Measurements from ENCODE around the gene RELN.
"Not testable (repeated sequence)": the region's sequence is repeated elsewhere in the genome, so short reads cannot be mapped to it uniquely, and the experiment has no call there.

Gene RELN

GRCh38 chr7:103824251-103824650 is 165.2 kb downstream of the RELN start:
- no peak for DNase-seq

- no peak for DNase-seq
These were observed 166.4 kb downstream of the RELN start for GRCh38 chr7:103823084-103823483.

- no peak for DNase-seq
These were observed 168.4 kb downstream of the RELN start for GRCh38 chr7:103821092-103821491.

GRCh38 chr7:103815972-103816371 is 173.5 kb downstream of the RELN start:
- DNase-seq, result not testable (repeated sequence)

GRCh38 chr7:103813970-103814369 is 175.5 kb downstream of the RELN start:
- no peak for DNase-seq

- no peak for DNase-seq
These were observed 177.5 kb downstream of the RELN start for GRCh38 chr7:103811997-103812396.

GRCh38 chr7:103811290-103811689 is 178.2 kb downstream of the RELN start:
- no peak for DNase-seq

GRCh38 chr7:103810112-103810744 is 179.2 kb downstream of the RELN start:
- DNase-seq, result no peak

GRCh38 chr7:103809229-103809994 is 180.0 kb downstream of the RELN start:
- DNase-seq, result no peak

GRCh38 chr7:103805346-103805745 is 184.1 kb downstream of the RELN start:
- DNase-seq, result no peak

- DNase-seq, result no peak
These were observed 185.8 kb downstream of the RELN start for GRCh38 chr7:103803631-103804030.

GRCh38 chr7:103799298-103799697 is 190.2 kb downstream of the RELN start:
- no peak for DNase-seq

GRCh38 chr7:103797647-103798307 is 191.7 kb downstream of the RELN start:
- DNase-seq, result no peak

GRCh38 chr7:103796327-103796962 is 193.0 kb downstream of the RELN start:
- no peak for DNase-seq

GRCh38 chr7:103795787-103796186 is 193.7 kb downstream of the RELN start:
- no peak for DNase-seq

GRCh38 chr7:103795107-103795506 is 194.4 kb downstream of the RELN start:
- DNase-seq, result no peak

- no peak for DNase-seq
These were observed 195.0 kb downstream of the RELN start for GRCh38 chr7:103794424-103794823.

GRCh38 chr7:103793614-103794013 is 195.8 kb downstream of the RELN start:
- DNase-seq, result no peak

GRCh38 chr7:103791894-103792293 is 197.6 kb downstream of the RELN start:
- no peak for DNase-seq

GRCh38 chr7:103787041-103787440 is 202.4 kb downstream of the RELN start:
- not testable (repeated sequence) for DNase-seq

GRCh38 chr7:103784646-103785286 is 204.7 kb downstream of the RELN start:
- no peak for DNase-seq

- DNase-seq, result no peak
These were observed 208.0 kb downstream of the RELN start for GRCh38 chr7:103781409-103781808.

- not testable (repeated sequence) for DNase-seq
These were observed 208.9 kb downstream of the RELN start for GRCh38 chr7:103780561-103780960.
